CD8-positive, alpha-beta memory T cell (primary cell): ENCODE results near the gene RANBP3. TPM values are rescaled to one million over a fixed set of nuclear protein-coding genes. Genes with fewer than 3 reads are reported as not detected.

Experiments used
- CTCF ChIA-PET: fragments of 350-600 bp; sonication (Branson Sonifier 250); formaldehyde crosslinking; loops from one replicate; lab custom pipeline; 2021; ENCODE audit warnings: antibody characterized with exemption; lab: Charles Lee
- POLR2A ChIA-PET: fragments of 350-600 bp; sonication (Branson Sonifier 250); formaldehyde crosslinking; loops from one replicate; lab custom pipeline; 2021; ENCODE audit warnings: antibody characterized with exemption; lab: Charles Lee
- DNase-seq, 5 donors: peaks; one replicate each; pipeline versions ENCODE4 v3.0.0 to v3.0.0-alpha.2; 2020 to 2022; ENCODE audit warnings: mixed read lengths in 1 of 5
- H3K27ac ChIP-seq: one replicate; pipeline ENCODE4 v1.7.0; 2013; ENCODE audit warnings: low read depth, mild to moderate bottlenecking, low read length, moderate library complexity
- H3K27me3 ChIP-seq: 2 replicates; pipeline ENCODE4 v1.7.0; 2013; ENCODE audit warnings: low read length, mild to moderate bottlenecking; ENCODE audit not compliant: insufficient read depth, poor library complexity, severe bottlenecking
- H3K36me3 ChIP-seq: 2 replicates; pipeline ENCODE4 v1.7.0; 2013; ENCODE audit warnings: mild to moderate bottlenecking, low read length, moderate library complexity; ENCODE audit not compliant: insufficient read depth
- H3K4me1 ChIP-seq: 2 replicates; pipeline ENCODE4 v1.7.0; 2013; ENCODE audit warnings: mild to moderate bottlenecking, low read length, moderate library complexity; ENCODE audit not compliant: insufficient read depth
- H3K4me3 ChIP-seq: 2 replicates; pipeline ENCODE4 v1.7.0; 2013; ENCODE audit warnings: mild to moderate bottlenecking, low read length
- H3K9me3 ChIP-seq: 2 replicates; pipeline ENCODE4 v1.7.0; 2013; ENCODE audit warnings: mild to moderate bottlenecking, low read length
- H3K27ac Mint-ChIP-seq, 8 donors: one replicate each; pipeline ENCODE4 v1.8.0; 2020 to 2021; ENCODE audit warnings: mixed read lengths in 8 of 8, mild to moderate bottlenecking in 6 of 8, inconsistent platforms in 3 of 8, moderate library complexity in 3 of 8
- H3K27me3 Mint-ChIP-seq, 2 donors: one replicate each; pipeline ENCODE4 v1.8.0; 2020 to 2021; ENCODE audit warnings: mixed read lengths in 2 of 2, mild to moderate bottlenecking in 1 of 2, moderate library complexity in 1 of 2
- H3K36me3 Mint-ChIP-seq, 3 donors: one replicate each; pipeline ENCODE4 v1.8.0; 2020 to 2021; ENCODE audit warnings: mixed read lengths in 3 of 3, inconsistent platforms in 1 of 3, mild to moderate bottlenecking in 1 of 3
- H3K4me1 Mint-ChIP-seq, 3 donors: one replicate each; pipeline ENCODE4 v1.8.0; 2020 to 2021; ENCODE audit warnings: mixed read lengths in 3 of 3, inconsistent platforms in 1 of 3, mild to moderate bottlenecking in 1 of 3
- H3K4me3 Mint-ChIP-seq, 7 donors: one replicate each; pipeline ENCODE4 v1.8.0; 2020 to 2021; ENCODE audit warnings: mixed read lengths in 7 of 7, mild to moderate bottlenecking in 6 of 7, moderate library complexity in 4 of 7, inconsistent platforms in 2 of 7
- H3K9me3 Mint-ChIP-seq, 5 donors: one replicate each; pipeline ENCODE4 v1.8.0; 2020 to 2022; ENCODE audit warnings: mixed read lengths in 5 of 5, mild to moderate bottlenecking in 3 of 5, moderate library complexity in 2 of 5, inconsistent platforms in 1 of 5
- polyA plus RNA-seq: library from polyadenylated mRNA; unstranded; fragments of 300-500 nt; fragmentation: Illumina TruSeq; gene quantifications from one replicate; pipeline ENCODE4 v1.2.3, GENCODE V29; 2021
- total RNA-seq, 2 experiments: library from RNA; stranded (reverse); gene quantifications; one replicate each; pipeline ENCODE4 v1.2.3, GENCODE V29; 2021

RANBP3 gene
- total and polyA plus RNA-seq, 3 experiments from 2014 or later: 9.7 to 97.6 (median 94.8) TPM

GRCh38 chr19:5922161-5922545 lies 55.8 kb downstream of the RANBP3 start:
- Mint-ChIP-seq H3K4me3 (no peak overlapping the region), H3K27ac (no peak overlapping the region), H3K27me3 (no peaks in the 10 kb centered on the region), H3K4me1 (no peaks in the 10 kb centered on the region), H3K9me3 (no peaks in the 10 kb centered on the region), H3K36me3 (peaks cover 0 to 92% (median 9%) of the 10 kb centered on the region in 3 donors)
- DNase-seq: no peak
- no peaks in the 10 kb centered on the region for H3K4me1 ChIP-seq
- H3K27ac ChIP-seq: no peak overlapping the region
- H3K36me3 ChIP-seq: peaks cover 76% of the 10 kb centered on the region
- ChIA-PET POLR2A (no interaction called here), CTCF (no interaction called here)
- no peaks in the 10 kb centered on the region for H3K9me3 ChIP-seq
- no peaks in the 10 kb centered on the region for H3K27me3 ChIP-seq
- no peak overlapping the region for H3K4me3 ChIP-seq

GRCh38 chr19:5921516-5922160 lies 56.3 kb downstream of the RANBP3 start:
- no peaks in the 10 kb centered on the region for H3K27me3 Mint-ChIP-seq
- Histone ChIP-seq H3K36me3 (peaks cover 76% of the 10 kb centered on the region), H3K27me3 (no peaks in the 10 kb centered on the region), H3K27ac (no peak overlapping the region), H3K4me3 (no peak overlapping the region), H3K9me3 (no peaks in the 10 kb centered on the region), H3K4me1 (no peaks in the 10 kb centered on the region)
- ChIA-PET POLR2A (interaction anchor here (0.5 kb wide), 1 partner anchor 30 kb away, joined by 3 read pairs; no protein-coding TSS in a partner anchor), CTCF (no interaction called here)
- no peak overlapping the region for H3K4me3 Mint-ChIP-seq
- no peak overlapping the region for H3K27ac Mint-ChIP-seq
- H3K36me3 Mint-ChIP-seq: peaks cover 0 to 92% (median 9%) of the 10 kb centered on the region in 3 donors
- no peak for DNase-seq
- no peaks in the 10 kb centered on the region for H3K9me3 Mint-ChIP-seq
- no peaks in the 10 kb centered on the region for H3K4me1 Mint-ChIP-seq

DNA sequence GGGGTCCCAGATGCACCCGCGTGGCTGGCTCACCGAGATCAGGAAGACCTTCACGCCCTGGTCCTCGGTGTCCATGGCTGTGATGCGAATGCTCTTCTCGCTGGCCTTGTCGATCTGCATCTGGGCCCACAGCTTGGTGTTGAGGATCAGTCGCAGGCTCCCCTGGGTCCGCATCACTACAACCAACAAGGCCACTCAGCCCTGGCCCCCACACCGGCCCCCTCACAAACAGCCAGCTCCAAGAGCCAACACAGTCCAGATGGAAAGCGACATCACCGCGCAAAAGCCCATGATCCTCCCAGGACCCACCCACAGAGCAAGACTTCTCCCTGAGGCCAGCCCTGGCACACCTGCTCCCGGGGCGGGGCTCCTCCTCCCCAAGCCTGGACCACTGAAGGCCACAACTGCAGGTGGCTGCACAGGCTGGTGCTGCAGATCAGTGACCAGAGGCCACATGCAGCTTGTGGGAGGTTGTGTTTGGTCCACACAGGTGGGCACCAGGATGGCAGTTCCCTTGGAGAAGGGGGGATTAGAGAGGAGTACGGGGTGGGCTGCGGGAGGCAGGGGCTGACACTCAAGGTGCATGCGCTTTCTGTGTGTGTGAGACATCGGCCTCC lies 59.4 kb downstream of the RANBP3 start:
- Histone ChIP-seq H3K4me3 (no peak overlapping the region), H3K9me3 (no peaks in the 10 kb centered on the region), H3K27ac (no peak overlapping the region), H3K4me1 (no peaks in the 10 kb centered on the region), H3K36me3 (peaks cover 50% of the 10 kb centered on the region), H3K27me3 (no peaks in the 10 kb centered on the region)
- DNase-seq: no peak
- no peaks in the 10 kb centered on the region for H3K9me3 Mint-ChIP-seq
- H3K27ac Mint-ChIP-seq: peak overlapping the region in 1 of 8 donors; percentile 83
- no peak overlapping the region for H3K4me3 Mint-ChIP-seq
- no peaks in the 10 kb centered on the region for H3K27me3 Mint-ChIP-seq
- peaks cover 0 to 82% (median 5%) of the 10 kb centered on the region in 3 donors for H3K36me3 Mint-ChIP-seq
- no peaks in the 10 kb centered on the region for H3K4me1 Mint-ChIP-seq
- ChIA-PET CTCF (no interaction called here), POLR2A (no interaction called here)

DNA sequence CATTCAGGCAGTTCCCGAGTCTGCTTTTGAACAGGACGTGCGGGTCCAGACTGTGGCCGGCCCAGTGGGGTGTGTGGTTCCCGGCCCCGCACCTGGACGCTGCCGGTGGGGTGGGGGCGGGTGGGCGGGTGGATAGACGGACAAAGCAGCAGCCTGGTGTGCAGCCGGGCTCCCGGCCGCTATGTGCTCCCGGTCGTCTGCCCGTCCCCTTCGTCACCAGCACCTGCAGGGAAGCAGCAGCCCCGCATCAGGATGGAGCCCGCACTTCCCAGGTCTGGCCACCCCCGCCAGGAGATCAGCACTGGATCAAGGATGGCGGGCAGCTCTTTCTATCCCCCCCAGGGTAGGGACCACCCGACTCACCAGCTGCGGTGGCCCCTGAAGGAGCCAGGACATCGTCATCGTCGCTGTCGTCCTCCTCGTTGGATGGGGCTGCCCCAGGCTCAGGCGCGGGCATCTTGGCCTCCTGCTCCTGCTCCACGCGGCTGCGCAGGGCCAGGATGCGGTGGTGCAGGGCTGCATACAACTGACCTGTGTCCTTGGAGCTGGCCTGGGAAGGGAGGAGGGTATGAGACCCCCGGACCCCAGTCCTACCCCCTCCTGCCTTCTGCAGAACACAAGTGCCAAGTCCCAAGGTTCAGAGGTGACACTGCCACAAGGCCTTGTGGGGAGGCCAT lies 60.4 kb downstream of the RANBP3 start:
- no peak for DNase-seq
- no peak overlapping the region for H3K4me3 Mint-ChIP-seq
- ChIA-PET POLR2A (no interaction called here), CTCF (no interaction called here)
- Histone ChIP-seq H3K9me3 (no peaks in the 10 kb centered on the region), H3K36me3 (peaks cover 40% of the 10 kb centered on the region), H3K4me3 (no peak overlapping the region), H3K27me3 (no peaks in the 10 kb centered on the region), H3K27ac (no peak overlapping the region), H3K4me1 (no peaks in the 10 kb centered on the region)
- H3K4me1 Mint-ChIP-seq: no peaks in the 10 kb centered on the region
- H3K36me3 Mint-ChIP-seq: peaks cover 0 to 75% (median 3%) of the 10 kb centered on the region in 3 donors
- no peaks in the 10 kb centered on the region for H3K9me3 Mint-ChIP-seq
- no peaks in the 10 kb centered on the region for H3K27me3 Mint-ChIP-seq
- H3K27ac Mint-ChIP-seq: no peak overlapping the region

DNA sequence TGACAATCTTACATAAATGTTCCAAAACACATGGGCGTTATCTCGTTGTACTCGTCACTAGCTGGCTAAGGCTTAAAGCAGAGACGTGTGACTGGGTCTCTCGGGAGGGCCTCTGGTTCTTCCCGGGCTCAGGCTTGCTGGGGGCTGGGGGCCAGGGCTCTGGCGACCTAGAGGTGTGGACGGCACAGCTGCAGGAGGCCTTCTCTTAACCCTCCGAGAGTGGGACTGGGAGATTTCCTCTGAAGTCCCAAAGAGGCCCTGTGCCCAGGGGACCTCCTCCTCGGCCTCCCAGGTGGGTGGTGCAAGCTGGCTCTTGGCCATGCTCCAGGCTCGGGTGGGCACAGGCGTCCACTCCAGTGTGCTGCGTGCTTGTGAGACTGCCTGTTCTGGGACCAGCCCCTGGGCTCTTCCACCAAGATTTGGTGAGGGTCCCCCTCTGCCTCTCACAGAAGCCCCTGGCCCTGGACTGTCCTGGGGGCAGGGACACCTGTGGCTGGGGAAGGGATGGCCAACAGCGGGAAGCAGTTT lies 61.7 kb downstream of the RANBP3 start:
- Histone ChIP-seq H3K27ac (no peak overlapping the region), H3K4me1 (no peaks in the 10 kb centered on the region), H3K9me3 (no peaks in the 10 kb centered on the region), H3K27me3 (no peaks in the 10 kb centered on the region), H3K4me3 (no peak overlapping the region), H3K36me3 (peaks cover 28% of the 10 kb centered on the region)
- Mint-ChIP-seq H3K9me3 (no peaks in the 10 kb centered on the region), H3K27me3 (no peaks in the 10 kb centered on the region), H3K4me1 (no peaks in the 10 kb centered on the region), H3K4me3 (peak overlapping the region in 1 of 7 donors; percentile 40), H3K36me3 (peaks cover 0 to 63% (median 0%) of the 10 kb centered on the region in 3 donors), H3K27ac (no peak overlapping the region)
- CTCF ChIA-PET: interaction anchor here (0.7 kb wide), 1 partner anchor 52 kb away, joined by 3 read pairs; no protein-coding TSS in a partner anchor
- POLR2A ChIA-PET: no interaction called here
- no peak for DNase-seq

GRCh38 chr19:5915782-5916165 lies 62.2 kb downstream of the RANBP3 start:
- ChIA-PET POLR2A (no interaction called here), CTCF (interaction anchor here (0.7 kb wide), 1 partner anchor 52 kb away, joined by 3 read pairs; no protein-coding TSS in a partner anchor)
- Mint-ChIP-seq H3K27me3 (no peaks in the 10 kb centered on the region), H3K4me1 (no peaks in the 10 kb centered on the region), H3K4me3 (no peak overlapping the region), H3K9me3 (no peaks in the 10 kb centered on the region), H3K36me3 (peaks cover 0 to 62% (median 0%) of the 10 kb centered on the region in 3 donors), H3K27ac (no peak overlapping the region)
- H3K4me3 ChIP-seq: no peak overlapping the region
- no peak overlapping the region for H3K27ac ChIP-seq
- no peak for DNase-seq
- no peaks in the 10 kb centered on the region for H3K27me3 ChIP-seq
- no peaks in the 10 kb centered on the region for H3K9me3 ChIP-seq
- peaks cover 27% of the 10 kb centered on the region for H3K36me3 ChIP-seq
- no peaks in the 10 kb centered on the region for H3K4me1 ChIP-seq

- H3K36me3 Mint-ChIP-seq: peaks cover 0 to 62% (median 0%) of the 10 kb centered on the region in 3 donors
- Histone ChIP-seq H3K4me3 (no peak overlapping the region), H3K27ac (no peak overlapping the region), H3K36me3 (peaks cover 25% of the 10 kb centered on the region), H3K27me3 (no peaks in the 10 kb centered on the region), H3K4me1 (no peaks in the 10 kb centered on the region), H3K9me3 (no peaks in the 10 kb centered on the region)
- H3K4me1 Mint-ChIP-seq: no peaks in the 10 kb centered on the region
- no peaks in the 10 kb centered on the region for H3K27me3 Mint-ChIP-seq
- no peak overlapping the region for H3K4me3 Mint-ChIP-seq
- CTCF ChIA-PET: interaction anchor here (0.7 kb wide), 1 partner anchor 53 kb away, joined by 3 read pairs; no protein-coding TSS in a partner anchor
- no peak overlapping the region for H3K27ac Mint-ChIP-seq
- no peaks in the 10 kb centered on the region for H3K9me3 Mint-ChIP-seq
- POLR2A ChIA-PET: no interaction called here
- DNase-seq: no peak
These were observed 62.8 kb downstream of the RANBP3 start for GRCh38 chr19:5914946-5915781.
